ENCODE measurements around the gene DENND1A.
"Not testable (repeated sequence)": the region's sequence is repeated elsewhere in the genome, so short reads cannot be mapped to it uniquely, and the experiment has no call there.

GRCh38 chr9:123903550-123903949 is 26.4 kb downstream of the DENND1A start:
- not testable (repeated sequence) for TF ChIP-seq YY1 (IDR thresholded peaks at IDR 0.05; ENCODE audit: insufficient read depth, insufficient read length); ZNF274 (IDR thresholded peaks at IDR 0.05; ENCODE audit: low read depth, low read length)

Measured in NT2/D1 (cell line).